Osteocyte (in vitro differentiated cells): ENCODE data around the gene APRT. TPM values are rescaled to one million over a fixed set of nuclear protein-coding genes. Genes with fewer than 3 reads are reported as not detected.

Experiments used
- DNase-seq: peaks from one replicate; pipeline ENCODE4 v3.0.0; 2021; ENCODE audit warnings: mixed read lengths; ENCODE audit not compliant: unreplicated experiment; ENCODE audit errors: extremely low spot score
- H3K27ac Mint-ChIP-seq: one replicate; pipeline ENCODE4 v1.8.0; 2021; ENCODE audit warnings: mild to moderate bottlenecking, mixed read lengths; ENCODE audit not compliant: unreplicated experiment
- H3K27me3 Mint-ChIP-seq: one replicate; pipeline ENCODE4 v1.8.0; 2021; ENCODE audit warnings: mixed read lengths; ENCODE audit not compliant: unreplicated experiment
- H3K36me3 Mint-ChIP-seq: one replicate; pipeline ENCODE4 v1.8.0; 2021; ENCODE audit warnings: mixed read lengths; ENCODE audit not compliant: unreplicated experiment
- H3K4me1 Mint-ChIP-seq: one replicate; pipeline ENCODE4 v1.8.0; 2021; ENCODE audit warnings: mixed read lengths; ENCODE audit not compliant: unreplicated experiment
- H3K4me3 Mint-ChIP-seq: one replicate; pipeline ENCODE4 v1.8.0; 2021; ENCODE audit warnings: mild to moderate bottlenecking, moderate library complexity, mixed read lengths; ENCODE audit not compliant: unreplicated experiment
- H3K9me3 Mint-ChIP-seq: one replicate; pipeline ENCODE4 v1.8.0; 2021; ENCODE audit warnings: mixed read lengths; ENCODE audit not compliant: unreplicated experiment
- CTCF ChIP-seq: fragments of 200-600 bp; sonication (generic); IDR thresholded peaks from 2 replicates; pipeline ENCODE4 v1.5.0; 2021; ENCODE audit warnings: antibody characterized with exemption, mild to moderate bottlenecking, moderate library complexity
- total RNA-seq: library from RNA; stranded (reverse); gene quantifications from 2 replicates; pipeline ENCODE4 v1.2.1, GENCODE V29; 2021

The APRT gene
- total RNA-seq, 1 donor from 2014 or later: 77.1 TPM

GRCh38 chr16:88769617-88770460, 41.9 kb downstream of the APRT start:
- Mint-ChIP-seq H3K4me3 (peak overlapping the region; percentile 6), H3K4me1 (peaks cover 86% of the 10 kb centered on the region), H3K27me3 (no peaks in the 10 kb centered on the region), H3K27ac (peak overlapping the region; percentile 67), H3K9me3 (no peaks in the 10 kb centered on the region), H3K36me3 (peaks cover 2% of the 10 kb centered on the region)
- DNase-seq: no peak
- no peak for TF ChIP-seq CTCF

GRCh38 chr16:88768071-88768783, 43.5 kb downstream of the APRT start:
- Mint-ChIP-seq H3K27ac (peak overlapping the region; percentile 67), H3K27me3 (no peaks in the 10 kb centered on the region), H3K9me3 (no peaks in the 10 kb centered on the region), H3K4me3 (peak overlapping the region; percentile 42), H3K36me3 (peaks cover 2% of the 10 kb centered on the region), H3K4me1 (peaks cover 78% of the 10 kb centered on the region)
- no peak for TF ChIP-seq CTCF
- DNase-seq: peak; percentile 89

- no peaks in the 10 kb centered on the region for H3K27me3 Mint-ChIP-seq
- H3K4me3 Mint-ChIP-seq: peak overlapping the region; percentile 42
- no peaks in the 10 kb centered on the region for H3K9me3 Mint-ChIP-seq
- H3K4me1 Mint-ChIP-seq: peaks cover 72% of the 10 kb centered on the region
- peaks cover 2% of the 10 kb centered on the region for H3K36me3 Mint-ChIP-seq
- DNase-seq: no peak
- no peak for TF ChIP-seq CTCF
- peak overlapping the region; percentile 67 for H3K27ac Mint-ChIP-seq
Measured at GRCh38 chr16:88767546-88768070, 44.1 kb downstream of the APRT start.

DNA sequence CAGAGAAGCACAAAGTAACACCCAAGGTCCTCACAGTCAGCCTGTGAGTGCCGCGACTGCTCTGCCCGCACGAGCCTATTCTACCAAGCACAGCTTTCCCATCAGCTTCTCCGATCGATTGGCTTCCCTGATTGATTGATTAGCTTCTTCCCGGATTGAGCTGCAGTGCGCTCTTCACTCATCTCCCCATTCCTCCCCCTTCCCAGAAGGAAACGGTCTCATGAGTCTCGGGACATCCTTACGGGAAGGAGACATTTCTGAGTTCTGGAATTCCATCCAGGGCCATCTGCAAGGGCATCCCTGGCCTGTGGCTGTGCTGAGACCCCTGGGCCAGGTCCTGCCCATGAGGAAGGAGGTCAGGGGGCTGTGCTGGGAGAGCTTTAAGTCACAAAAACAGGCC, 44.8 kb downstream of the APRT start:
- Mint-ChIP-seq H3K27me3 (no peaks in the 10 kb centered on the region), H3K4me1 (peaks cover 66% of the 10 kb centered on the region), H3K36me3 (peaks cover 2% of the 10 kb centered on the region), H3K4me3 (no peak overlapping the region), H3K9me3 (no peaks in the 10 kb centered on the region), H3K27ac (peak overlapping the region; percentile 67)
- no peak for TF ChIP-seq CTCF
- no peak for DNase-seq

DNA sequence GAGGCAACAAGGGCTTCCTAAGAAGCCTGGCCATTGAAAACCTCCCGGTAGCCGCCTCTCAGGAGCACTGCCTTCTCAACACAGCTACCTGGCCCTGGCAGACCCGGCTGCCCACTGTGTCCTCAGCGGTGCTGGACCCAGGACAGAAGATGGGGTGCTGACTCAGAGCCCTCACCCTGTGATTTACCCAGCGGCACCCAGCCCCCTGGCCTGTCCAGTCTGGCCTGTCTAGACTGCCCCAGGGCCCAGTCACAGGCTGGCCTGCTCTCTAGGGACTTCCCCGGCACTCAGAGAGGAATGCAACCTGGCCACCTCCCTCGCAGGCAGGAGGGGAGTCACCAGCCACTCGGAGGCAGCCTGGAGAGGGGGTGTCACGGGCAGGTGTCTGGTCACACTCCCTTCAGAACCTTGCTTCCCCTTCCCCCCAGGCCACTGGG, 46.8 kb downstream of the APRT start:
- Mint-ChIP-seq H3K9me3 (no peaks in the 10 kb centered on the region), H3K27ac (peak overlapping the region; percentile 23), H3K4me3 (no peak overlapping the region), H3K4me1 (peaks cover 60% of the 10 kb centered on the region), H3K27me3 (no peaks in the 10 kb centered on the region), H3K36me3 (peaks cover 2% of the 10 kb centered on the region)
- no peak for TF ChIP-seq CTCF
- DNase-seq: no peak
